ENCODE data around the gene MAGEA1. TPM values are rescaled to one million over a fixed set of nuclear protein-coding genes. Genes with fewer than 3 reads are reported as not detected.
"Not testable (repeated sequence)": the region's sequence is repeated elsewhere in the genome, so short reads cannot be mapped to it uniquely, and the experiment has no call there.

MAGEA1 gene, protein sequence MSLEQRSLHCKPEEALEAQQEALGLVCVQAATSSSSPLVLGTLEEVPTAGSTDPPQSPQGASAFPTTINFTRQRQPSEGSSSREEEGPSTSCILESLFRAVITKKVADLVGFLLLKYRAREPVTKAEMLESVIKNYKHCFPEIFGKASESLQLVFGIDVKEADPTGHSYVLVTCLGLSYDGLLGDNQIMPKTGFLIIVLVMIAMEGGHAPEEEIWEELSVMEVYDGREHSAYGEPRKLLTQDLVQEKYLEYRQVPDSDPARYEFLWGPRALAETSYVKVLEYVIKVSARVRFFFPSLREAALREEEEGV
- total RNA-seq: not detected

DNA sequence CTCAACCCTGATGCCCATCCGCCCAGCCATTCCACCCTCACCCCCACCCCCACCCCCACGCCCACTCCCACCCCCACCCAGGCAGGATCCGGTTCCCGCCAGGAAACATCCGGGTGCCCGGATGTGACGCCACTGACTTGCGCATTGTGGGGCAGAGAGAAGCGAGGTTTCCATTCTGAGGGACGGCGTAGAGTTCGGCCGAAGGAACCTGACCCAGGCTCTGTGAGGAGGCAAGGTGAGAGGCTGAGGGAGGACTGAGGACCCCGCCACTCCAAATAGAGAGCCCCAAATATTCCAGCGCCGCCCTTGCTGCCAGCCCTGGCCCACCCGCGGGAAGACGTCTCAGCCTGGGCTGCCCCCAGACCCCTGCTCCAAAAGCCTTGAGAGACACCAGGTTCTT is at the start of gene MAGEA1:
Gene MAGEA1 (plus strand): TSS at position 154 of the 400 bp plus-strand sequence. CDS start 3,106 bp downstream, outside the sequence.
- ATAC-seq: no peak
- Mint-ChIP-seq H3K4me3 (no peak within 1 kb of the TSS), H3K27ac (no peak within 1 kb of the TSS), H3K9me3 (ENCODE audit: low read depth) (no peaks in the 10 kb centered on the region), H3K27me3 (no peaks in the 10 kb centered on the region), H3K36me3 (no peaks in the 10 kb centered on the region), H3K4me1 (no peaks in the 10 kb centered on the region)
- DNase-seq: no peak
- CTCF ChIA-PET: no interaction called here

- H3K27ac Mint-ChIP-seq; H3K4me3 Mint-ChIP-seq; DNase-seq; CTCF ChIA-PET; H3K36me3 Mint-ChIP-seq; ATAC-seq; H3K27me3 Mint-ChIP-seq; H3K4me1 Mint-ChIP-seq; H3K9me3 Mint-ChIP-seq (ENCODE audit: low read depth): not testable (repeated sequence)
Observed at GRCh38 chrX:153132924-153133323, 46.2 kb upstream of the MAGEA1 start.

- H3K36me3 Mint-ChIP-seq; H3K4me3 Mint-ChIP-seq; ATAC-seq; H3K27ac Mint-ChIP-seq; DNase-seq; H3K27me3 Mint-ChIP-seq; H3K4me1 Mint-ChIP-seq; H3K9me3 Mint-ChIP-seq (ENCODE audit: low read depth); CTCF ChIA-PET: not testable (repeated sequence)
Observed at GRCh38 chrX:153139074-153139473, 40.0 kb upstream of the MAGEA1 start.

- H3K36me3 Mint-ChIP-seq; H3K4me3 Mint-ChIP-seq; H3K4me1 Mint-ChIP-seq; DNase-seq; CTCF ChIA-PET; H3K9me3 Mint-ChIP-seq (ENCODE audit: low read depth); H3K27ac Mint-ChIP-seq; ATAC-seq; H3K27me3 Mint-ChIP-seq: not testable (repeated sequence)
Observed at GRCh38 chrX:153146288-153146687, 32.8 kb upstream of the MAGEA1 start.

GRCh38 chrX:153153516-153153915 is 25.6 kb upstream of the MAGEA1 start:
- DNase-seq (no peak), ATAC-seq (no peak)
- H3K27ac Mint-ChIP-seq: no peak overlapping the region
- CTCF ChIA-PET: no interaction called here
- no peaks in the 10 kb centered on the region for H3K4me1 Mint-ChIP-seq
- H3K9me3 Mint-ChIP-seq (ENCODE audit: low read depth): no peaks in the 10 kb centered on the region
- peaks cover 16% of the 10 kb centered on the region for H3K27me3 Mint-ChIP-seq
- no peaks in the 10 kb centered on the region for H3K36me3 Mint-ChIP-seq
- no peak overlapping the region for H3K4me3 Mint-ChIP-seq

DNA sequence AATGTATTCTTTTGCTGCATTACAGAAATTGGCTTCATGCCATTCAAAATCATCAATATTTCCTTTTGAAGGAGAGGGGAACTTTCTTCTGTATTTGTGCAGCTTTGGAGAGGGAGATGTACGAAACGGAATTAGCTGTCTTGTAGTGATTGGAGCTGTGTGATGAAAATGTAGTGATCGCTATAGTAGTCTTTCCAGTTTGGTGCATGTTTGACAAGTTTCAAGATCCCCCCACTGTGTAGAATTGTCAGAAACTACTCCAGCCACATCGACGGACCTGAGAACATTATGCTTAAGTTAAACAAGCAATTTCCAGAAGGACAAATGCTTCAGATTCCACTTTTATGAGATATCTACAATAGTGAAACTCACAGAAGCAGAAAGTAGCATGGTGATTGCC is 21.6 kb upstream of the MAGEA1 start:
- H3K4me1 Mint-ChIP-seq: no peaks in the 10 kb centered on the region
- H3K9me3 Mint-ChIP-seq (ENCODE audit: low read depth): no peaks in the 10 kb centered on the region
- ATAC-seq (no peak), DNase-seq (no peak)
- H3K27ac Mint-ChIP-seq: no peak overlapping the region
- no peaks in the 10 kb centered on the region for H3K36me3 Mint-ChIP-seq
- CTCF ChIA-PET: no interaction called here
- H3K4me3 Mint-ChIP-seq: no peak overlapping the region
- H3K27me3 Mint-ChIP-seq: peaks cover 16% of the 10 kb centered on the region

- Mint-ChIP-seq H3K36me3 (no peaks in the 10 kb centered on the region), H3K4me1 (no peaks in the 10 kb centered on the region), H3K4me3 (no peak overlapping the region), H3K27me3 (peaks cover 16% of the 10 kb centered on the region), H3K9me3 (ENCODE audit: low read depth) (no peaks in the 10 kb centered on the region), H3K27ac (no peak overlapping the region)
- DNase-seq (no peak), ATAC-seq (no peak)
- CTCF ChIA-PET: no interaction called here
Observed at GRCh38 chrX:153158319-153158718, 20.8 kb upstream of the MAGEA1 start.

GRCh38 chrX:153161952-153162351 is 17.1 kb upstream of the MAGEA1 start:
- Mint-ChIP-seq H3K27me3 (no peaks in the 10 kb centered on the region), H3K4me3 (no peak overlapping the region), H3K9me3 (ENCODE audit: low read depth) (no peaks in the 10 kb centered on the region), H3K27ac (no peak overlapping the region), H3K4me1 (no peaks in the 10 kb centered on the region), H3K36me3 (no peaks in the 10 kb centered on the region)
- ATAC-seq (no peak), DNase-seq (no peak)
- CTCF ChIA-PET: no interaction called here

- DNase-seq (no peak), ATAC-seq (no peak)
- no peaks in the 10 kb centered on the region for H3K9me3 Mint-ChIP-seq (ENCODE audit: low read depth)
- no peaks in the 10 kb centered on the region for H3K36me3 Mint-ChIP-seq
- no peak overlapping the region for H3K4me3 Mint-ChIP-seq
- H3K27me3 Mint-ChIP-seq: no peaks in the 10 kb centered on the region
- H3K27ac Mint-ChIP-seq: no peak overlapping the region
- H3K4me1 Mint-ChIP-seq: no peaks in the 10 kb centered on the region
- CTCF ChIA-PET: no interaction called here
Observed at GRCh38 chrX:153164733-153165132, 14.4 kb upstream of the MAGEA1 start.

- H3K4me1 Mint-ChIP-seq; ATAC-seq; H3K4me3 Mint-ChIP-seq; DNase-seq; H3K36me3 Mint-ChIP-seq; H3K27ac Mint-ChIP-seq; H3K9me3 Mint-ChIP-seq (ENCODE audit: low read depth); CTCF ChIA-PET: not testable (repeated sequence)
- peaks cover 10% of the 10 kb centered on the region for H3K27me3 Mint-ChIP-seq
Observed at GRCh38 chrX:153168423-153168822, 10.7 kb upstream of the MAGEA1 start.

DNA sequence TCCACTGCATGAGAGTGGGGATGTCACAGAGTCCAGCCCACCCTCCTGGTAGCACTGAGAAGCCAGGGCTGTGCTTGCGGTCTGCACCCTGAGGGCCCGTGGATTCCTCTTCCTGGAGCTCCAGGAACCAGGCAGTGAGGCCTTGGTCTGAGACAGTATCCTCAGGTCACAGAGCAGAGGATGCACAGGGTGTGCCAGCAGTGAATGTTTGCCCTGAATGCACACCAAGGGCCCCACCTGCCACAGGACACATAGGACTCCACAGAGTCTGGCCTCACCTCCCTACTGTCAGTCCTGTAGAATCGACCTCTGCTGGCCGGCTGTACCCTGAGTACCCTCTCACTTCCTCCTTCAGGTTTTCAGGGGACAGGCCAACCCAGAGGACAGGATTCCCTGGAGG is 2.7 kb downstream of the MAGEA1 start:
- ATAC-seq: no peak
- CTCF ChIA-PET: no interaction called here

DNA sequence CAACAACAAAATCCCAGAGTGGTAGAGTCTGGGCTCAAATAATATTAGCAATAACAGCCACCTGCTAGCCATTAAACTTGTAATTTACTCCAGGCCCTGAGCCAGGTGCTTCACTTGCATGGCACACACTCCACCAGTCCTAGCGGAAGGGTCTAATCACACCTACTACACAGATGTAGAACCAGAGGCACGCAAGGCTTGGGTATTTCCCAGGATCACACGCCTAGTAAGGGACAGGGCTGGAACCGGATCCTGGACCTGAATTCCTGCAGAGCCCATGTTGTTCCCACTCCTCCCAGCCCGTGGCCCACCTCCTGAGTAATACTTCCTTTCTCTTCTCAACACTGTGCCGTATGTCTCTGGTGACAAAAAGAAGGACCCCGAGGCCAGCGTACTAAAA is 5.7 kb downstream of the MAGEA1 start:
- H3K36me3 Mint-ChIP-seq: no peaks in the 10 kb centered on the region
- ATAC-seq (no peak), DNase-seq (no peak)
- no peaks in the 10 kb centered on the region for H3K27me3 Mint-ChIP-seq
- H3K4me3 Mint-ChIP-seq: no peak overlapping the region
- no peak overlapping the region for H3K27ac Mint-ChIP-seq
- no peaks in the 10 kb centered on the region for H3K4me1 Mint-ChIP-seq
- CTCF ChIA-PET: no interaction called here
- no peaks in the 10 kb centered on the region for H3K9me3 Mint-ChIP-seq (ENCODE audit: low read depth)

More for the DNA sequence above, 2.7 kb downstream of the MAGEA1 start:
- no peak overlapping the region for H3K4me3 Mint-ChIP-seq
- H3K9me3 Mint-ChIP-seq (ENCODE audit: low read depth): no peaks in the 10 kb centered on the region
- H3K27me3 Mint-ChIP-seq: no peaks in the 10 kb centered on the region
- no peaks in the 10 kb centered on the region for H3K4me1 Mint-ChIP-seq
- H3K27ac Mint-ChIP-seq: no peak overlapping the region
- DNase-seq: no peak
- H3K36me3 Mint-ChIP-seq: no peaks in the 10 kb centered on the region

- no peaks in the 10 kb centered on the region for H3K4me1 Mint-ChIP-seq
- H3K27ac Mint-ChIP-seq: no peak overlapping the region
- ATAC-seq (no peak), DNase-seq (no peak)
- no peaks in the 10 kb centered on the region for H3K9me3 Mint-ChIP-seq (ENCODE audit: low read depth)
- peaks cover 17% of the 10 kb centered on the region for H3K27me3 Mint-ChIP-seq
- H3K4me3 Mint-ChIP-seq: no peak overlapping the region
- CTCF ChIA-PET: no interaction called here
- no peaks in the 10 kb centered on the region for H3K36me3 Mint-ChIP-seq
Observed at GRCh38 chrX:153190381-153190780, 11.3 kb downstream of the MAGEA1 start.

DNA sequence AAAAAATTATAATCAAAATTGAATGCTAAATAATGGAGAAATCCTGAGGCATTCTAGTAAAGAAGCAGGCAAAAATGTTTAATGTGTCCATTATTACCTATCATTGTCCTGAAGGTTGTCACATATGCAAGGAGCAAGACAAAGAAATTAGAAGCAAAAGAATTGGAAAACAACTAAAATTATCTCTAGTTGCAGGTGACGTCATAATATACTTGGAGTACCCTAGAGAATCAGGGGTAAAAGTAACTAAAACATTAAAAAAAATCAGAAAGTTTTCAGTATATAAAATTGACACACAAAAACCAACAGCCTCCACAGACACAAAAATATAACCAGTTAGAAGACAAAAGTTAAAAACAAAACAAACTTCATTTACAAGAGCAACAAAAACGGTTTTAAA is 21.4 kb downstream of the MAGEA1 start:
- ATAC-seq (no peak), DNase-seq (no peak)
- Mint-ChIP-seq H3K27ac (no peak overlapping the region), H3K27me3 (peaks cover 21% of the 10 kb centered on the region), H3K36me3 (no peaks in the 10 kb centered on the region), H3K4me3 (no peak overlapping the region), H3K4me1 (no peaks in the 10 kb centered on the region), H3K9me3 (ENCODE audit: low read depth) (no peaks in the 10 kb centered on the region)
- CTCF ChIA-PET: no interaction called here

Data from activated CD8-positive, alpha-beta memory T cell treated with anti-CD3 and anti-CD28 coated beads, Interleukin-2, amount 10 ng/mL, durations not matched to agents 7 days and 5 days (primary cell).